ENCODE data around the gene TLE2. TPM values are rescaled to one million over a fixed set of nuclear protein-coding genes. Genes with fewer than 3 reads are reported as not detected.
A peak's percentile ranks its signal among the peaks of the same experiment; 100 is the strongest.
"Not testable (repeated sequence)": the region's sequence is repeated elsewhere in the genome, so short reads cannot be mapped to it uniquely, and the experiment has no call there.

TLE2 gene
- total RNA-seq, 2 experiments from 2014 or later: 3.9 to 5.0 TPM

GRCh38 chr19:3053218-3053621 lies 24.1 kb upstream of the TLE2 start:
- Mint-ChIP-seq H3K9me3 (no peaks in the 10 kb centered on the region), H3K4me1 (peaks cover 10% of the 10 kb centered on the region), H3K4me3 (no peak overlapping the region), H3K27me3 (peaks cover 7% of the 10 kb centered on the region), H3K27ac (no peak overlapping the region), H3K36me3 (peaks cover 18% of the 10 kb centered on the region)
- ATAC-seq (ENCODE audit: low read depth): no peak
- POLR2A ChIA-PET: interaction anchor here (0.9 to 3.2 kb wide), 6 partner anchors 8 to 17 kb away, joined by 5 to 22 read pairs (median 6); partner anchors contain the start of gene TLE5
- no peak for DNase-seq

- ATAC-seq (ENCODE audit: low read depth); DNase-seq; H3K27ac Mint-ChIP-seq; H3K9me3 Mint-ChIP-seq; H3K4me3 Mint-ChIP-seq; H3K4me1 Mint-ChIP-seq; H3K36me3 Mint-ChIP-seq: not testable (repeated sequence)
- POLR2A ChIA-PET: interaction anchor here (0.6 to 0.7 kb wide), 3 partner anchors 13 to 252 kb away, joined by 3 to 4 read pairs (median 3); no protein-coding TSS in a partner anchor
- peaks cover 14% of the 10 kb centered on the region for H3K27me3 Mint-ChIP-seq
These were observed 20.9 kb upstream of the TLE2 start for GRCh38 chr19:3050016-3050415.

- POLR2A ChIA-PET: interaction anchor here (0.7 kb wide), 1 partner anchor 14 kb away, joined by 4 read pairs; no protein-coding TSS in a partner anchor
- no peak for ATAC-seq (ENCODE audit: low read depth)
- Mint-ChIP-seq H3K27me3 (peaks cover 14% of the 10 kb centered on the region), H3K36me3 (no peaks in the 10 kb centered on the region), H3K9me3 (no peaks in the 10 kb centered on the region), H3K27ac (no peak overlapping the region), H3K4me3 (no peak overlapping the region), H3K4me1 (peaks cover 6% of the 10 kb centered on the region)
- no peak for DNase-seq
These were observed 20.0 kb upstream of the TLE2 start for GRCh38 chr19:3049089-3049488.

- Mint-ChIP-seq H3K36me3 (no peaks in the 10 kb centered on the region), H3K27ac (no peak overlapping the region), H3K27me3 (peaks cover 14% of the 10 kb centered on the region), H3K9me3 (no peaks in the 10 kb centered on the region), H3K4me1 (peaks cover 6% of the 10 kb centered on the region), H3K4me3 (peak overlapping the region; percentile 67)
- ATAC-seq (ENCODE audit: low read depth) (no peak), DNase-seq (no peak)
- POLR2A ChIA-PET: interaction anchor here (0.7 to 1.3 kb wide), 2 partner anchors 13 to 14 kb away, joined by 3 to 4 read pairs; no protein-coding TSS in a partner anchor
These were observed 19.1 kb upstream of the TLE2 start for GRCh38 chr19:3048190-3048533.

- no peaks in the 10 kb centered on the region for H3K36me3 Mint-ChIP-seq
These were observed 18.6 kb upstream of the TLE2 start for GRCh38 chr19:3047496-3048189.

GRCh38 chr19:3046698-3047495 lies 17.8 kb upstream of the TLE2 start:
- peaks cover 9% of the 10 kb centered on the region for H3K4me1 Mint-ChIP-seq
- no peaks in the 10 kb centered on the region for H3K9me3 Mint-ChIP-seq
- H3K4me3 Mint-ChIP-seq: no peak overlapping the region
- H3K27me3 Mint-ChIP-seq: peaks cover 14% of the 10 kb centered on the region
- H3K27ac Mint-ChIP-seq: no peak overlapping the region
- DNase-seq (no peak), ATAC-seq (ENCODE audit: low read depth) (no peak)
- POLR2A ChIA-PET: interaction anchor here (0.7 kb wide), 1 partner anchor 42 kb away, joined by 3 read pairs; no protein-coding TSS in a partner anchor
- no peaks in the 10 kb centered on the region for H3K36me3 Mint-ChIP-seq

More at GRCh38 chr19:3047496-3048189, 18.6 kb upstream of the TLE2 start:
- POLR2A ChIA-PET: interaction anchor here (0.7 to 1.3 kb wide), 2 partner anchors 13 to 43 kb away, joined by 3 read pairs; no protein-coding TSS in a partner anchor
- Mint-ChIP-seq H3K27ac (no peak overlapping the region), H3K9me3 (no peaks in the 10 kb centered on the region), H3K4me1 (peaks cover 6% of the 10 kb centered on the region), H3K4me3 (peak overlapping the region; percentile 67), H3K27me3 (peaks cover 14% of the 10 kb centered on the region)
- DNase-seq (no peak), ATAC-seq (ENCODE audit: low read depth) (peak; percentile 67)

DNA sequence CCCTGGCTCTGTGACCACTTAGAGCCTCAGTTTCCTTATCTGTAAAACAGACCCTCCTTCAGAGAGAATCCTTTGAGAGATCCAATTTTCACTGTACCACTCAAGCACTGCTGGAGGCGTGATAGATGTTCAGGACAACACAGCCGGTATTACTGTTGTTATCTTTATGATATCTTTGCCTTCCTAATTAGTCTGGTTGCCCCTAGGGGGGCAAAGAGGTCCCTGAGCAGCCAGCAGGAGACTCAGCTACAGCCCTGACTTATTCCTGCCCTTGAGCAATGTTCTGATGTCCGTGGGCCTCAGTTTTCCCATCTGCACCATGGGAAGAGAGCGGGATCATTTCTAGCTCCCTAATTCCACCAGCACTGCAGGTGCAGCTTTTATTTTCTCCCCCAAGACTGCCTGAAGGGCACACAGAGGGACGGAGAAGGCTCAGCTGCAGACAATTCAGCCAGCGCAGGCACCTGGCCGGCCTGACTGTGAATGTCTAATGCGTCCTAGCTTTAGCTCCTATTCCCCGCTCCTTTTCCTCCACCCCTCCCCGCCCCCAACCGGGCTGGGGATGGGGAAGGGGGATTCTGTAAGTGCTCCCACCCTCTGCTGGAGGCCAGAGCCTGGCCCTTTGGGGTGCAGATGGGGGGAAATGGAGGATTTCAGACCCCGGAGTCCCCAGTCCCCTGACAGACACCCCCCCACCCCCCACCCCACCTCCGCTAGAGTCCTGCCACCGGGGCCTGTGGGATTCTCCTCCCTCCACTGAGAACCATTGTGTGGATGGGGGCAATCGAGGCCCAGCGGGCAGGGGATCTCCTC lies 17.0 kb upstream of the TLE2 start:
- ATAC-seq (ENCODE audit: low read depth) (no peak), DNase-seq (no peak)
- Mint-ChIP-seq H3K27me3 (peaks cover 14% of the 10 kb centered on the region), H3K4me1 (peaks cover 11% of the 10 kb centered on the region), H3K36me3 (no peaks in the 10 kb centered on the region), H3K9me3 (no peaks in the 10 kb centered on the region), H3K27ac (no peak overlapping the region), H3K4me3 (no peak overlapping the region)
- POLR2A ChIA-PET: no interaction called here

- H3K27ac Mint-ChIP-seq: no peak overlapping the region
- ATAC-seq (ENCODE audit: low read depth) (no peak), DNase-seq (no peak)
- POLR2A ChIA-PET: no interaction called here
- peaks cover 14% of the 10 kb centered on the region for H3K27me3 Mint-ChIP-seq
- peaks cover 11% of the 10 kb centered on the region for H3K4me1 Mint-ChIP-seq
- H3K36me3 Mint-ChIP-seq: no peaks in the 10 kb centered on the region
- H3K9me3 Mint-ChIP-seq: no peaks in the 10 kb centered on the region
- H3K4me3 Mint-ChIP-seq: no peak overlapping the region
These were observed 16.1 kb upstream of the TLE2 start for GRCh38 chr19:3045191-3045590.

GRCh38 chr19:3042621-3043267 lies 13.7 kb upstream of the TLE2 start:
- no peak for DNase-seq
- peaks cover 11% of the 10 kb centered on the region for H3K4me1 Mint-ChIP-seq
- POLR2A ChIA-PET: interaction anchor here (1.8 to 2.5 kb wide), 2 partner anchors 10 to 18 kb away, joined by 7 to 15 read pairs; no protein-coding TSS in a partner anchor
- peaks cover 4% of the 10 kb centered on the region for H3K27me3 Mint-ChIP-seq
- H3K27ac Mint-ChIP-seq: peak overlapping the region; percentile 30
- no peaks in the 10 kb centered on the region for H3K36me3 Mint-ChIP-seq
- H3K9me3 Mint-ChIP-seq: no peaks in the 10 kb centered on the region
- ATAC-seq (ENCODE audit: low read depth): no peak
- peak overlapping the region; percentile 32 for H3K4me3 Mint-ChIP-seq

- Mint-ChIP-seq H3K36me3 (no peaks in the 10 kb centered on the region), H3K27me3 (no peaks in the 10 kb centered on the region), H3K27ac (peak overlapping the region; percentile 30), H3K4me3 (peak overlapping the region; percentile 32), H3K9me3 (no peaks in the 10 kb centered on the region), H3K4me1 (peaks cover 7% of the 10 kb centered on the region)
- POLR2A ChIA-PET: interaction anchor here (1.8 to 2.5 kb wide), 2 partner anchors 11 to 18 kb away, joined by 7 to 15 read pairs; no protein-coding TSS in a partner anchor
- no peak for DNase-seq
- no peak for ATAC-seq (ENCODE audit: low read depth)
These were observed 12.9 kb upstream of the TLE2 start for GRCh38 chr19:3041761-3042620.

- Mint-ChIP-seq H3K27ac (no peak overlapping the region), H3K4me1 (peaks cover 9% of the 10 kb centered on the region), H3K9me3 (no peaks in the 10 kb centered on the region), H3K36me3 (no peaks in the 10 kb centered on the region), H3K4me3 (no peak overlapping the region), H3K27me3 (no peaks in the 10 kb centered on the region)
- POLR2A ChIA-PET: interaction anchor here (2.5 kb wide), 1 partner anchor 11 kb away, joined by 15 read pairs; no protein-coding TSS in a partner anchor
- DNase-seq: no peak
- no peak for ATAC-seq (ENCODE audit: low read depth)
These were observed 12.2 kb upstream of the TLE2 start for GRCh38 chr19:3041327-3041726.

- no peak overlapping the region for H3K4me3 Mint-ChIP-seq
- no peak overlapping the region for H3K27ac Mint-ChIP-seq
These were observed 10.6 kb upstream of the TLE2 start for GRCh38 chr19:3039641-3040077.

More at GRCh38 chr19:3039641-3040077, 10.6 kb upstream of the TLE2 start:
- H3K27me3 Mint-ChIP-seq: no peaks in the 10 kb centered on the region
- POLR2A ChIA-PET: interaction anchor here (0.6 to 1.6 kb wide), 5 partner anchors 11 to 21 kb away, joined by 3 to 6 read pairs (median 3); no protein-coding TSS in a partner anchor
- H3K9me3 Mint-ChIP-seq: no peaks in the 10 kb centered on the region
- ATAC-seq (ENCODE audit: low read depth) (no peak), DNase-seq (no peak)
- no peaks in the 10 kb centered on the region for H3K36me3 Mint-ChIP-seq
- peaks cover 15% of the 10 kb centered on the region for H3K4me1 Mint-ChIP-seq

All from activated naive CD8-positive, alpha-beta T cell treated with anti-CD3 and anti-CD28 coated beads, Interleukin-2, amount 10 ng/mL, durations not matched to agents 7 days and 5 days (primary cell).